Neuronal stem cell (in vitro differentiated cells): ENCODE results near the gene NAV1.

ENCODE experiments used
- DNase-seq: peaks from one replicate; pipeline ENCODE4 v3.0.0-alpha.2; 2013; ENCODE audit warnings: low spot score
- H2AFZ ChIP-seq: one replicate; pipeline ENCODE4 v1.6.1; 2013; ENCODE audit warnings: mild to moderate bottlenecking, low read length, inconsistent platforms
- H2AK5ac ChIP-seq: 2 replicates; pipeline ENCODE4 v1.6.1; 2013; ENCODE audit warnings: low read depth, mild to moderate bottlenecking, inconsistent platforms, low read length, moderate library complexity, mixed read lengths
- H2BK120ac ChIP-seq: 2 replicates; pipeline ENCODE4 v1.6.1; 2013; ENCODE audit warnings: low read depth, mild to moderate bottlenecking, inconsistent platforms, low read length, moderate library complexity, mixed read lengths
- H2BK12ac ChIP-seq: one replicate; pipeline ENCODE4 v1.6.1; 2013; ENCODE audit warnings: low read length, inconsistent platforms
- H2BK15ac ChIP-seq: 2 replicates; pipeline ENCODE4 v1.6.1; 2013; ENCODE audit warnings: mild to moderate bottlenecking, low read length, inconsistent platforms, mixed read lengths
- H2BK5ac ChIP-seq: one replicate; pipeline ENCODE4 v1.6.1; 2013; ENCODE audit warnings: inconsistent platforms, mild to moderate bottlenecking, low read length, moderate library complexity
- H3K14ac ChIP-seq: one replicate; pipeline ENCODE4 v1.6.1; 2013; ENCODE audit warnings: low read length, inconsistent platforms
- H3K18ac ChIP-seq: 2 replicates; pipeline ENCODE4 v1.6.1; 2013; ENCODE audit warnings: low read length, inconsistent platforms
- H3K23ac ChIP-seq: 2 replicates; pipeline ENCODE4 v1.6.1; 2013; ENCODE audit warnings: low read depth, mild to moderate bottlenecking, mixed read lengths, low read length, inconsistent platforms; ENCODE audit not compliant: poor library complexity
- H3K27ac ChIP-seq: replicated peaks from 3 replicates; pipeline ENCODE4 v1.5.1; 2013; ENCODE audit warnings: low read length, inconsistent platforms
- H3K27me3 ChIP-seq, 3 experiments: 2 replicates each; pipeline ENCODE4 v1.6.1; 2013; ENCODE audit warnings: low read length in 3 of 3, mild to moderate bottlenecking in 2 of 3, inconsistent platforms in 1 of 3, low read depth in 1 of 3, mixed read lengths in 1 of 3, moderate library complexity in 1 of 3; ENCODE audit not compliant: control insufficient read depth in 3 of 3, insufficient read depth in 3 of 3
- H3K36me3 ChIP-seq, 2 donors: replicated peaks in 1 of 2; 2 replicates each; pipeline ENCODE4 v1.6.1; 2013; ENCODE audit warnings: low read length in 2 of 2; ENCODE audit not compliant: control insufficient read depth in 2 of 2, insufficient read depth in 2 of 2
- H3K4ac ChIP-seq: 2 replicates; pipeline ENCODE4 v1.6.1; 2013; ENCODE audit warnings: inconsistent platforms, mild to moderate bottlenecking, low read length, moderate library complexity
- H3K4me1 ChIP-seq, 2 donors: 1 replicate in 1 of 2; 2 replicates in 1 of 2; pipeline ENCODE4 v1.6.1; 2013; ENCODE audit warnings: low read length in 2 of 2, low read depth in 1 of 2; ENCODE audit not compliant: control insufficient read depth in 2 of 2, insufficient read depth in 1 of 2
- H3K4me2 ChIP-seq: one replicate; pipeline ENCODE4 v1.6.1; 2013; ENCODE audit warnings: mild to moderate bottlenecking, low read length, inconsistent platforms; ENCODE audit not compliant: insufficient read depth, poor library complexity, severe bottlenecking
- H3K4me3 ChIP-seq, 2 donors: 2 replicates each; pipeline ENCODE4 v1.5.1; 2013; ENCODE audit warnings: low read length in 2 of 2, mild to moderate bottlenecking in 2 of 2, inconsistent platforms in 1 of 2, moderate library complexity in 1 of 2
- H3K79me1 ChIP-seq: one replicate; pipeline ENCODE4 v1.6.1; 2013; ENCODE audit warnings: low read depth, mild to moderate bottlenecking, inconsistent platforms, low read length, moderate library complexity
- H3K9ac ChIP-seq: one replicate; pipeline ENCODE4 v1.6.1; 2013; ENCODE audit warnings: mild to moderate bottlenecking, low read depth, low read length, inconsistent platforms; ENCODE audit not compliant: poor library complexity
- H3K9me3 ChIP-seq, 2 donors: replicated peaks in 1 of 2; 2 replicates each; pipeline versions ENCODE3 to v1.6.1; 2013; ENCODE audit warnings: low read length in 2 of 2, mild to moderate bottlenecking in 2 of 2, inconsistent platforms in 1 of 2, low read depth in 1 of 2, mixed read lengths in 1 of 2, moderate library complexity in 1 of 2; ENCODE audit not compliant: control insufficient read depth in 2 of 2, insufficient read depth in 1 of 2
- H4K8ac ChIP-seq: one replicate; pipeline ENCODE4 v1.6.1; 2013; ENCODE audit warnings: low read depth, mild to moderate bottlenecking, inconsistent platforms, low read length, moderate library complexity
- H4K91ac ChIP-seq: one replicate; pipeline ENCODE4 v1.6.1; 2013; ENCODE audit warnings: low read length, low read depth, mild to moderate bottlenecking, inconsistent platforms; ENCODE audit not compliant: poor library complexity
- WGBS, 2 donors: extraction: QIAGEN DNeasy Blood & Tissue Kit; methylation state at CpG; one replicate each; pipeline ENCODE4 v1.1.7; 2013; ENCODE audit warnings: missing lambda C conversion rate in 2 of 2, mixed read lengths in 1 of 2; ENCODE audit not compliant: insufficient read length in 2 of 2, insufficient replicate concordance in 1 of 2; ENCODE audit errors: extremely low coverage in 2 of 2; 5-methylcytosine and 5-hydroxymethylcytosine counted together

NAV1 gene

GRCh38 chr1:201584471-201585092 is 45.7 kb downstream of the NAV1 start:
- Histone ChIP-seq H3K9ac (no peak overlapping the region), H3K79me1 (no peaks in the 10 kb centered on the region), H3K18ac (peak overlapping the region; percentile 68), H2AK5ac (no peak overlapping the region), H4K8ac (no peak overlapping the region), H3K23ac (no peak overlapping the region), H2BK15ac (no peak overlapping the region), H3K36me3 (no peaks in the 10 kb centered on the region), H2AFZ (no peak overlapping the region), H3K14ac (no peak overlapping the region), H4K91ac (no peak overlapping the region), H3K4ac (no peak overlapping the region), H2BK5ac (no peak overlapping the region), H2BK12ac (no peak overlapping the region), H3K27me3 (peaks cover 0 to 4% (median 0%) of the 10 kb centered on the region in 3 experiments), H3K9me3 (peaks cover 0 to 2% of the 10 kb centered on the region in 2 donors), H3K4me1 (peaks cover 0 to 16% of the 10 kb centered on the region in 2 donors), H2BK120ac (no peak overlapping the region), H3K27ac (no peak overlapping the region), H3K4me3 (no peak overlapping the region), H3K4me2 (no peak overlapping the region)
- WGBS, 2 donors = no CpG with 5 or more reads among the region's 6 CpGs
- DNase-seq = no peak

DNA sequence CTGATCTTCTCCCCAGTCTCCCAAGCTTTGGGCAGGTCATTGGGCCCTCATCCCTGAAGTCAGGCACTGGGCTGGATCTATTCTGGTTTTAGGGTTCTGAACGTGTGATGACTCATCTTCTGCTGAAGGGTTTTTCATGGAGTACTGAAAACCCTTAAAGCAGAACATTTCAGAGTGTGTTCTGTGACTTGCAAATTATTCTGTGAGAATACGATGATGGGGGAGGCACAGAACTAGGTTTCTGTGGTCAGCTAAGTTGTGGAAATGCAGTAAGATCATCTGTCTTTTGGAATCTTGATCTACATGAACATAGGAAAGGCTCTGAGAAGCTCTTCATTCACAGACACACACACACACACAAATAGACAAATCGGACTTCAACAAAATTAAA is 46.2 kb downstream of the NAV1 start:
- Histone ChIP-seq H3K4ac (no peak overlapping the region), H2BK120ac (no peak overlapping the region), H4K8ac (no peak overlapping the region), H3K4me2 (no peak overlapping the region), H3K79me1 (no peaks in the 10 kb centered on the region), H4K91ac (no peak overlapping the region), H3K4me1 (peaks cover 0 to 16% of the 10 kb centered on the region in 2 donors), H3K9me3 (peaks cover 0 to 2% of the 10 kb centered on the region in 2 donors), H3K23ac (no peak overlapping the region), H2BK5ac (no peak overlapping the region), H3K27me3 (peaks cover 0 to 4% (median 0%) of the 10 kb centered on the region in 3 experiments), H3K4me3 (no peak overlapping the region), H2AFZ (no peak overlapping the region), H3K27ac (no peak overlapping the region), H3K14ac (no peak overlapping the region), H2AK5ac (no peak overlapping the region), H3K18ac (no peak overlapping the region), H3K36me3 (no peaks in the 10 kb centered on the region), H2BK12ac (no peak overlapping the region), H3K9ac (no peak overlapping the region), H2BK15ac (no peak overlapping the region)
- no peak for DNase-seq
- WGBS, 2 donors = no CpG with 5 or more reads among the region's 3 CpGs

- Histone ChIP-seq H4K8ac (no peak overlapping the region), H3K9ac (no peak overlapping the region), H3K4me3 (no peak overlapping the region), H3K14ac (no peak overlapping the region), H4K91ac (no peak overlapping the region), H3K4me1 (peaks cover 0 to 16% of the 10 kb centered on the region in 2 donors), H3K9me3 (no peaks in the 10 kb centered on the region), H3K4me2 (no peak overlapping the region), H3K36me3 (no peaks in the 10 kb centered on the region), H3K4ac (no peak overlapping the region), H2BK12ac (no peak overlapping the region), H2BK15ac (no peak overlapping the region), H3K79me1 (no peaks in the 10 kb centered on the region), H2AK5ac (no peak overlapping the region), H3K18ac (no peak overlapping the region), H3K27ac (no peak overlapping the region), H2BK5ac (no peak overlapping the region), H2AFZ (no peak overlapping the region), H2BK120ac (no peak overlapping the region), H3K23ac (no peak overlapping the region), H3K27me3 (peaks cover 0 to 4% (median 0%) of the 10 kb centered on the region in 3 experiments)
- WGBS, 2 donors = no CpG with 5 or more reads among the region's 3 CpGs
- no peak for DNase-seq
Measured at GRCh38 chr1:201585901-201586300, 47.0 kb downstream of the NAV1 start.

- no peaks in the 10 kb centered on the region for H3K79me1 ChIP-seq
- H2BK12ac ChIP-seq = no peak overlapping the region
- no peaks in the 10 kb centered on the region for H3K9me3 ChIP-seq
- H2BK5ac ChIP-seq = no peak overlapping the region
- no peak overlapping the region for H2BK15ac ChIP-seq
- H3K4me1 ChIP-seq = peaks cover 0 to 16% of the 10 kb centered on the region in 2 donors
- no peak overlapping the region for H4K91ac ChIP-seq
- no peaks in the 10 kb centered on the region for H3K36me3 ChIP-seq
- H3K23ac ChIP-seq = no peak overlapping the region
- H2BK120ac ChIP-seq = no peak overlapping the region
- no peak for DNase-seq
- H2AFZ ChIP-seq = no peak overlapping the region
- no peak overlapping the region for H2AK5ac ChIP-seq
- H3K27ac ChIP-seq = no peak overlapping the region
- H3K9ac ChIP-seq = no peak overlapping the region
- no peak overlapping the region for H3K18ac ChIP-seq
- H4K8ac ChIP-seq = no peak overlapping the region
- no peak overlapping the region for H3K4me3 ChIP-seq
- H3K4me2 ChIP-seq = no peak overlapping the region
- H3K4ac ChIP-seq = no peak overlapping the region
- WGBS, 2 donors = no CpG with 5 or more reads among the region's 5 CpGs
- H3K14ac ChIP-seq = no peak overlapping the region
- peaks cover 0 to 4% (median 0%) of the 10 kb centered on the region in 3 experiments for H3K27me3 ChIP-seq
Measured at GRCh38 chr1:201586806-201587205, 47.9 kb downstream of the NAV1 start.
